Vagina (tissue), 2 donors: Measurements from ENCODE around the gene SH3GL2.

Experiments
- POLR2AphosphoS5 ChIP-seq, 2 donors: sonication (generic); formaldehyde crosslinking; IDR thresholded peaks; one replicate each; pipeline ENCODE4 v1.9.0; 2017; ENCODE audit warnings: antibody characterized with exemption in 2 of 2, mild to moderate bottlenecking in 2 of 2, low read depth in 1 of 2; ENCODE audit not compliant: insufficient read depth in 1 of 2
- TF ChIP-seq, protein P1 (sequence below), 3 experiments: fragments of 450-650 bp in 2 of 3; fragments of 200-600 bp in 1 of 3; sonication (generic) in 1 of 3; IDR thresholded peaks; one replicate each; pipeline ENCODE4 v1.5.1; 2017 to 2019; ENCODE audit warnings: antibody characterized with exemption in 3 of 3, mild to moderate bottlenecking in 2 of 3, moderate library complexity in 2 of 3

DNA sequence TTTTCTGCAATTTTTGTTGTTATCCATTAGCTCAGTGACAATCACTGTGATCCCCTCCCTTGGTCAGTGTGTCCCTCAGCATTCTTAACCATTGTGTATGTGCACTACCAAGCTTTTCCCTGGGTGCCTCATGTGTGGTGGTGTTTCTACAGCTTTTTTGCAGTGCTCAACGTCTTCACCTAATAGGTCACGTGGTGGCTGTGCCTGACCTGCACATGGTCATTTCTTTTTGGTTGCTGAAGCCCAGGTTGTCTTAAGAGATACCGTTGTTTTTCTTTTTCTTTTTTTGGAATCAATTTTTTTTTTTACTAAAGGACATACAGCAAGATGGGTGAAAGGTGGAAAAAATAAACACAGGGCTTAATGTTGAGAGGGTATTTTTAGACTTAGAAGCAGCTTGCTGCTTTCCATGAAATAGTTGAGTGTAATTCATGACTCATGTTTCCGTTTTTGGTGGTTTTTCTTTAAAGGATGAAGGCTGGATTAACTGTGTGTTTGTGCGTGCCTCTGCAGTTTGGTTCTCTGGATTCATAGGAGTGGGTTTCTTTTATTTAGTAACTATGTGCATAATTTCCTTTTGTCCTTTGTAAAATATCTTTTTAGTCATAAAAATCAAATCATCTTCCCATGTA lies 22.2 kb downstream of the SH3GL2 start:
- TF ChIP-seq POLR2AphosphoS5 (IDR thresholded peaks at IDR 0.05; ENCODE audit: insufficient read depth in 1 of 2, low read depth in 1 of 2) = no peak
- TF ChIP-seq, protein P1, sequence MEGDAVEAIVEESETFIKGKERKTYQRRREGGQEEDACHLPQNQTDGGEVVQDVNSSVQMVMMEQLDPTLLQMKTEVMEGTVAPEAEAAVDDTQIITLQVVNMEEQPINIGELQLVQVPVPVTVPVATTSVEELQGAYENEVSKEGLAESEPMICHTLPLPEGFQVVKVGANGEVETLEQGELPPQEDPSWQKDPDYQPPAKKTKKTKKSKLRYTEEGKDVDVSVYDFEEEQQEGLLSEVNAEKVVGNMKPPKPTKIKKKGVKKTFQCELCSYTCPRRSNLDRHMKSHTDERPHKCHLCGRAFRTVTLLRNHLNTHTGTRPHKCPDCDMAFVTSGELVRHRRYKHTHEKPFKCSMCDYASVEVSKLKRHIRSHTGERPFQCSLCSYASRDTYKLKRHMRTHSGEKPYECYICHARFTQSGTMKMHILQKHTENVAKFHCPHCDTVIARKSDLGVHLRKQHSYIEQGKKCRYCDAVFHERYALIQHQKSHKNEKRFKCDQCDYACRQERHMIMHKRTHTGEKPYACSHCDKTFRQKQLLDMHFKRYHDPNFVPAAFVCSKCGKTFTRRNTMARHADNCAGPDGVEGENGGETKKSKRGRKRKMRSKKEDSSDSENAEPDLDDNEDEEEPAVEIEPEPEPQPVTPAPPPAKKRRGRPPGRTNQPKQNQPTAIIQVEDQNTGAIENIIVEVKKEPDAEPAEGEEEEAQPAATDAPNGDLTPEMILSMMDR (IDR thresholded peaks at IDR 0.05) = no peak
